Activated T-helper 17 cell treated with anti-CD3 and anti-CD28 coated beads, Interleukin-2, amount 50 U/mL, for 72 hours (primary cell): ENCODE data around the gene MIER2. TPM values are rescaled to one million over a fixed set of nuclear protein-coding genes. Genes with fewer than 3 reads are reported as not detected.

Experiments
- ATAC-seq: fragments of 150-1000 bp; cut with Tn5 transposase; replicated peaks from 2 replicates; pipeline ENCODE4 v1.10.0; 2021; ENCODE audit warnings: mild to moderate bottlenecking, moderate library complexity
- H3K27ac Mint-ChIP-seq: one replicate; pipeline ENCODE4 v1.8.0; 2022; ENCODE audit warnings: mixed read lengths
- H3K27me3 Mint-ChIP-seq: one replicate; pipeline ENCODE4 v1.8.0; 2022; ENCODE audit warnings: mixed read lengths
- H3K36me3 Mint-ChIP-seq: one replicate; pipeline ENCODE4 v1.8.0; 2022; ENCODE audit warnings: low read depth, mild to moderate bottlenecking, mixed read lengths
- H3K4me1 Mint-ChIP-seq: one replicate; pipeline ENCODE4 v1.8.0; 2022; ENCODE audit warnings: mixed read lengths
- H3K4me3 Mint-ChIP-seq: one replicate; pipeline ENCODE4 v1.8.0; 2022; ENCODE audit warnings: mild to moderate bottlenecking, mixed read lengths
- H3K9me3 Mint-ChIP-seq: one replicate; pipeline ENCODE4 v1.8.0; 2022; ENCODE audit warnings: mixed read lengths
- total RNA-seq, 2 donors: library from RNA; stranded (reverse); gene quantifications; one replicate each; pipeline ENCODE4 v1.2.3, GENCODE V29; 2022

Gene MIER2
- total RNA-seq, 2 donors from 2014 or later, result 23.2 TPM

GRCh38 chr19:372306-372890, 27.8 kb upstream of the MIER2 start:
- ATAC-seq, result no peak
- no peak overlapping the region for H3K4me3 Mint-ChIP-seq

GRCh38 chr19:371501-372168, 27.0 kb upstream of the MIER2 start:
- no peak overlapping the region for H3K27ac Mint-ChIP-seq
- ATAC-seq, result no peak
- H3K4me3 Mint-ChIP-seq, result no peak overlapping the region
- no peaks in the 10 kb centered on the region for H3K9me3 Mint-ChIP-seq
- H3K27me3 Mint-ChIP-seq, result peaks cover 35% of the 10 kb centered on the region
- no peaks in the 10 kb centered on the region for H3K36me3 Mint-ChIP-seq
- no peaks in the 10 kb centered on the region for H3K4me1 Mint-ChIP-seq

More at GRCh38 chr19:372306-372890, 27.8 kb upstream of the MIER2 start:
- no peak overlapping the region for H3K27ac Mint-ChIP-seq
- peaks cover 27% of the 10 kb centered on the region for H3K27me3 Mint-ChIP-seq
- H3K4me1 Mint-ChIP-seq, result no peaks in the 10 kb centered on the region
- H3K9me3 Mint-ChIP-seq, result no peaks in the 10 kb centered on the region
- no peaks in the 10 kb centered on the region for H3K36me3 Mint-ChIP-seq

GRCh38 chr19:370641-371330, 26.2 kb upstream of the MIER2 start:
- H3K27ac Mint-ChIP-seq, result no peak overlapping the region
- no peaks in the 10 kb centered on the region for H3K9me3 Mint-ChIP-seq
- H3K27me3 Mint-ChIP-seq, result peaks cover 38% of the 10 kb centered on the region
- H3K36me3 Mint-ChIP-seq, result no peaks in the 10 kb centered on the region
- ATAC-seq, result no peak
- no peaks in the 10 kb centered on the region for H3K4me1 Mint-ChIP-seq
- no peak overlapping the region for H3K4me3 Mint-ChIP-seq

- Mint-ChIP-seq H3K27me3 (peaks cover 38% of the 10 kb centered on the region), H3K4me1 (no peaks in the 10 kb centered on the region), H3K4me3 (no peak overlapping the region), H3K27ac (no peak overlapping the region), H3K36me3 (no peaks in the 10 kb centered on the region), H3K9me3 (no peaks in the 10 kb centered on the region)
- no peak for ATAC-seq
Observed at GRCh38 chr19:369876-370275, 25.3 kb upstream of the MIER2 start.

GRCh38 chr19:369256-369655, 24.7 kb upstream of the MIER2 start:
- no peak overlapping the region for H3K27ac Mint-ChIP-seq
- peaks cover 38% of the 10 kb centered on the region for H3K27me3 Mint-ChIP-seq
- no peaks in the 10 kb centered on the region for H3K36me3 Mint-ChIP-seq
- H3K9me3 Mint-ChIP-seq, result no peaks in the 10 kb centered on the region
- ATAC-seq, result no peak
- H3K4me3 Mint-ChIP-seq, result no peak overlapping the region
- H3K4me1 Mint-ChIP-seq, result no peaks in the 10 kb centered on the region

GRCh38 chr19:368630-369024, 24.0 kb upstream of the MIER2 start:
- Mint-ChIP-seq H3K27ac (no peak overlapping the region), H3K4me3 (no peak overlapping the region), H3K27me3 (peaks cover 38% of the 10 kb centered on the region), H3K36me3 (no peaks in the 10 kb centered on the region), H3K4me1 (no peaks in the 10 kb centered on the region), H3K9me3 (no peaks in the 10 kb centered on the region)
- ATAC-seq, result no peak

GRCh38 chr19:367963-368629, 23.5 kb upstream of the MIER2 start:
- Mint-ChIP-seq H3K4me3 (no peak overlapping the region), H3K27ac (no peak overlapping the region), H3K4me1 (no peaks in the 10 kb centered on the region), H3K27me3 (peaks cover 38% of the 10 kb centered on the region), H3K36me3 (no peaks in the 10 kb centered on the region), H3K9me3 (no peaks in the 10 kb centered on the region)
- no peak for ATAC-seq

- Mint-ChIP-seq H3K4me3 (no peak overlapping the region), H3K4me1 (no peaks in the 10 kb centered on the region), H3K27ac (no peak overlapping the region), H3K36me3 (no peaks in the 10 kb centered on the region), H3K9me3 (no peaks in the 10 kb centered on the region), H3K27me3 (peaks cover 38% of the 10 kb centered on the region)
- ATAC-seq, result no peak
Observed at GRCh38 chr19:367561-367960, 23.0 kb upstream of the MIER2 start.

GRCh38 chr19:366951-367350, 22.4 kb upstream of the MIER2 start:
- H3K4me1 Mint-ChIP-seq, result no peaks in the 10 kb centered on the region
- no peak overlapping the region for H3K27ac Mint-ChIP-seq
- no peaks in the 10 kb centered on the region for H3K36me3 Mint-ChIP-seq
- H3K4me3 Mint-ChIP-seq, result no peak overlapping the region
- peaks cover 35% of the 10 kb centered on the region for H3K27me3 Mint-ChIP-seq
- ATAC-seq, result no peak
- no peaks in the 10 kb centered on the region for H3K9me3 Mint-ChIP-seq

GRCh38 chr19:366205-366783, 21.7 kb upstream of the MIER2 start:
- H3K9me3 Mint-ChIP-seq, result no peaks in the 10 kb centered on the region
- no peaks in the 10 kb centered on the region for H3K36me3 Mint-ChIP-seq
- peaks cover 29% of the 10 kb centered on the region for H3K27me3 Mint-ChIP-seq
- no peak overlapping the region for H3K27ac Mint-ChIP-seq
- no peak overlapping the region for H3K4me3 Mint-ChIP-seq
- ATAC-seq, result no peak
- no peaks in the 10 kb centered on the region for H3K4me1 Mint-ChIP-seq

- Mint-ChIP-seq H3K27ac (no peak overlapping the region), H3K4me1 (no peaks in the 10 kb centered on the region), H3K27me3 (peaks cover 27% of the 10 kb centered on the region), H3K4me3 (no peak overlapping the region), H3K36me3 (no peaks in the 10 kb centered on the region), H3K9me3 (no peaks in the 10 kb centered on the region)
- ATAC-seq, result no peak
Observed at GRCh38 chr19:364496-365287, 20.1 kb upstream of the MIER2 start.

- H3K4me3 Mint-ChIP-seq, result no peak overlapping the region
- no peak for ATAC-seq
- H3K9me3 Mint-ChIP-seq, result no peaks in the 10 kb centered on the region
- no peaks in the 10 kb centered on the region for H3K36me3 Mint-ChIP-seq
- no peak overlapping the region for H3K27ac Mint-ChIP-seq
- no peaks in the 10 kb centered on the region for H3K4me1 Mint-ChIP-seq
- peaks cover 22% of the 10 kb centered on the region for H3K27me3 Mint-ChIP-seq
Observed at GRCh38 chr19:362683-363082, 18.1 kb upstream of the MIER2 start.

GRCh38 chr19:362154-362553, 17.6 kb upstream of the MIER2 start:
- Mint-ChIP-seq H3K9me3 (no peaks in the 10 kb centered on the region), H3K4me3 (no peak overlapping the region), H3K27me3 (peaks cover 16% of the 10 kb centered on the region), H3K4me1 (no peaks in the 10 kb centered on the region), H3K36me3 (no peaks in the 10 kb centered on the region), H3K27ac (no peak overlapping the region)
- no peak for ATAC-seq

- Mint-ChIP-seq H3K4me3 (no peak overlapping the region), H3K27ac (no peak overlapping the region), H3K36me3 (no peaks in the 10 kb centered on the region), H3K27me3 (peaks cover 7% of the 10 kb centered on the region), H3K9me3 (peaks cover 5% of the 10 kb centered on the region), H3K4me1 (no peaks in the 10 kb centered on the region)
- no peak for ATAC-seq
Observed at GRCh38 chr19:359653-359925, 15.0 kb upstream of the MIER2 start.
